GM12878 (cell line): ENCODE results near the gene ZNF777. TPM values are rescaled to one million over a fixed set of nuclear protein-coding genes. Genes with fewer than 3 reads are reported as not detected.

ENCODE experiments used
- ATAC-seq: fragments of 200-7000 bp; cut with Tn5 transposase; 3 replicates; pipeline ENCODE4 v1.9.1; 2020; ENCODE audit warnings: mild to moderate bottlenecking, moderate library complexity
- Bru-seq: library from RNA; stranded (reverse); fragments of 400-500 nt; gene quantifications from one replicate; lab custom pipeline; 2021; lab: Mats Ljungman, UMichigan
- BruChase-seq, 2 experiments: library from RNA; stranded (reverse); fragments of 400-500 nt; gene quantifications; one replicate each; lab custom pipeline; 2021; lab: Mats Ljungman, UMichigan
- BruUV-seq: library from RNA; stranded (reverse); fragments of 400-500 nt; replicated peaks from 2 replicates; lab custom pipeline; 2021; lab: Mats Ljungman, UMichigan
- CTCF ChIA-PET: fragments of 300-600 bp; sonication (Branson Sonifier 250); formaldehyde crosslinking; extraction: SDS; loops from one replicate; lab custom pipeline; 2021; ENCODE audit warnings: inconsistent platforms; lab: Yijun Ruan, JAX
- POLR2A ChIA-PET: fragments of 350-600 bp; formaldehyde crosslinking; extraction: SDS; loops from one replicate; lab custom pipeline; 2021; ENCODE audit warnings: inconsistent platforms; lab: Charles Lee
- RAD21 ChIA-PET: fragments of 300-600 bp; sonication (Branson Sonifier 250); formaldehyde crosslinking; loops from one replicate; lab custom pipeline; 2023; ENCODE audit warnings: antibody characterized with exemption; ENCODE audit not compliant: unreplicated experiment; lab: Charles Lee
- SMC1A ChIA-PET: fragments of 300-600 bp; sonication (Branson Sonifier 250); formaldehyde crosslinking; loops from one replicate; lab custom pipeline; 2023; ENCODE audit not compliant: unreplicated experiment, uncharacterized antibody; lab: Charles Lee
- DNase-seq: peaks from one replicate; pipeline ENCODE4 v3.0.0-alpha.2; 2011; ENCODE audit warnings: low read depth, low spot score
- FAIRE-seq: peaks from 3 replicates; lab custom pipeline; 2011; peaks lifted over from hg19 to GRCh38; lab: Jason Lieb, UNC
- H2AFZ ChIP-seq: 2 replicates; pipeline ENCODE4 v1.6.0; 2011; ENCODE audit warnings: low read depth, low read length, control low read depth; ENCODE audit not compliant: control insufficient read depth
- H3K27ac ChIP-seq: 2 replicates; pipeline ENCODE4 v1.5.1; 2011; ENCODE audit warnings: control low read depth; ENCODE audit not compliant: control insufficient read depth, insufficient read depth
- H3K27me3 ChIP-seq, 2 experiments: replicated peaks in 1 of 2; 2 replicates each; pipeline versions ENCODE4 v1.6.0 to v1.6.1; 2011; ENCODE audit warnings: low read length in 1 of 2; ENCODE audit not compliant: control insufficient read depth in 2 of 2, insufficient read depth in 2 of 2
- H3K36me3 ChIP-seq, 2 experiments: 2 replicates each; pipeline ENCODE4 v1.5.1; 2011; ENCODE audit warnings: low read length in 1 of 2; ENCODE audit not compliant: control insufficient read depth in 2 of 2, insufficient read depth in 2 of 2
- H3K4me1 ChIP-seq: 2 replicates; pipeline ENCODE4 v1.6.1; 2011; ENCODE audit warnings: mild to moderate bottlenecking, low read length, moderate library complexity, mixed read lengths; ENCODE audit not compliant: control insufficient read depth, insufficient read depth
- H3K4me2 ChIP-seq: 2 replicates; pipeline ENCODE4 v1.6.0; 2011; ENCODE audit warnings: control low read depth; ENCODE audit not compliant: control insufficient read depth, insufficient read depth
- H3K4me3 ChIP-seq: fragments of 200-600 bp; sonication (generic); 2 replicates; pipeline ENCODE4 v1.5.1; 2016
- H3K79me2 ChIP-seq: 2 replicates; pipeline ENCODE4 v1.6.0; 2011; ENCODE audit warnings: low read length; ENCODE audit not compliant: control insufficient read depth, insufficient read depth
- H3K9ac ChIP-seq: 2 replicates; pipeline ENCODE4 v1.8.0; 2011; ENCODE audit warnings: low read length, control low read depth, mixed read lengths; ENCODE audit not compliant: control insufficient read depth, insufficient read depth
- H3K9me3 ChIP-seq: replicated peaks from 3 replicates; pipeline ENCODE4 v1.5.1; 2011; ENCODE audit warnings: mild to moderate bottlenecking, low read length; ENCODE audit not compliant: control insufficient read depth, insufficient read depth
- H4K20me1 ChIP-seq: 2 replicates; pipeline ENCODE4 v1.6.0; 2011; ENCODE audit not compliant: control insufficient read depth, insufficient read depth
- CHD2 ChIP-seq: IDR thresholded peaks from 2 replicates; pipeline ENCODE4 v1.6.1; 2011; ENCODE audit warnings: low read depth, low read length, improper control_type of control experiment, borderline replicate concordance
- HCFC1 ChIP-seq: fragments of 150-350 bp; IDR thresholded peaks from 2 replicates; pipeline ENCODE4 v1.6.1; 2014; ENCODE audit warnings: low read length
- IKZF1 ChIP-seq: fragments of 450-650 bp; conservative IDR thresholded peaks from 2 replicates; pipeline ENCODE4 v1.6.1; 2017; ENCODE audit warnings: antibody characterized with exemption, mild to moderate bottlenecking
- MAX ChIP-seq: IDR thresholded peaks from 2 replicates; pipeline ENCODE4 v1.6.1; 2012; ENCODE audit warnings: low read depth, low read length, improper control_type of control experiment
- MYB ChIP-seq: fragments of 150-350 bp; IDR thresholded peaks from 2 replicates; pipeline ENCODE4 v1.6.1; 2014; ENCODE audit warnings: mild to moderate bottlenecking, low read depth, low read length, borderline replicate concordance
- NFYB ChIP-seq: IDR thresholded peaks from 2 replicates; pipeline ENCODE4 v1.6.1; 2011; ENCODE audit warnings: low read depth, mild to moderate bottlenecking, low read length, improper control_type of control experiment, moderate library complexity; ENCODE audit not compliant: insufficient read depth
- NR2C1 ChIP-seq: fragments of 450-650 bp; IDR thresholded peaks from 2 replicates; pipeline ENCODE4 v1.6.1; 2017; ENCODE audit warnings: antibody characterized with exemption, mild to moderate bottlenecking, moderate library complexity
- NR2F1 ChIP-seq: fragments of 450-650 bp; conservative IDR thresholded peaks from 2 replicates; pipeline ENCODE4 v1.6.1; 2017; ENCODE audit warnings: mild to moderate bottlenecking
- PAX5 ChIP-seq: IDR thresholded peaks from 2 replicates; pipeline ENCODE4 v1.6.1; 2011; ENCODE audit warnings: low read depth, low read length, borderline replicate concordance
- SIX5 ChIP-seq: IDR thresholded peaks from 2 replicates; pipeline ENCODE4 v1.6.1; 2011; ENCODE audit warnings: mild to moderate bottlenecking, low read depth, low read length, moderate library complexity; ENCODE audit not compliant: severe bottlenecking
- SMARCA5 ChIP-seq: fragments of 450-650 bp; IDR thresholded peaks from 2 replicates; pipeline ENCODE4 v1.6.1; 2017; ENCODE audit warnings: mild to moderate bottlenecking
- SMC3 ChIP-seq: IDR thresholded peaks from 2 replicates; pipeline ENCODE4 v1.6.1; 2011; ENCODE audit warnings: low read length, improper control_type of control experiment, borderline replicate concordance
- TAF1 ChIP-seq: IDR thresholded peaks from 2 replicates; pipeline ENCODE4 v1.6.1; 2011; ENCODE audit warnings: mild to moderate bottlenecking, low read depth, low read length, borderline replicate concordance
- TBL1XR1 ChIP-seq: IDR thresholded peaks from 2 replicates; pipeline ENCODE4 v1.6.1; 2012; ENCODE audit warnings: low read depth, low read length, improper control_type of control experiment
- YY1 ChIP-seq: IDR thresholded peaks from 2 replicates; pipeline ENCODE4 v1.6.1; 2011; ENCODE audit warnings: low read depth, mild to moderate bottlenecking, low read length
- WGBS: methylation state at CpG from one replicate; pipeline ENCODE4 v1.1.6; 2016; ENCODE audit warnings: low lambda C conversion rate; ENCODE audit not compliant: insufficient replicate concordance, insufficient coverage; ENCODE audit errors: missing lambda C conversion rate; 5-methylcytosine and 5-hydroxymethylcytosine counted together
- in situ Hi-C: fragments of 300-500 bp; cut with MboI; formaldehyde crosslinking; loops from 9 replicates; pipeline ENCODE4 v1.14.3; 2018; ENCODE audit warnings: mixed read lengths
- intact Hi-C: fragments of 100-400 bp; cut with micrococcal nuclease; formaldehyde crosslinking; loops from one replicate; pipeline ENCODE4 v1.14.2; 2022; ENCODE audit not compliant: unreplicated experiment
- long read RNA-seq, 2 experiments: library from polyadenylated mRNA; unstranded; transcript quantifications; one replicate each; pipeline ENCODE4 v2.0.0, GENCODE V29; 2019 to 2020
- polyA minus RNA-seq, 3 experiments: library from RNA; depleted of rRNA, polyadenylated mRNA; stranded (reverse); fragments of >200 nt; gene quantifications; 2 replicates each; pipeline ENCODE4 v1.2.3, GENCODE V29; 2011
- polyA plus RNA-seq, 11 experiments: library from polyadenylated mRNA; depleted of rRNA in 4 of 11; unstranded in 6 of 11; stranded (reverse) in 5 of 11; fragments of >200 nt; fragmentation: Nextera tagmentation in 4 of 11; fragmentation: Illumina TruSeq in 1 of 11; extraction: Ambion mirVana in 4 of 11; extraction: Trizol in 1 of 11; gene quantifications; 1 replicate in 1 of 11; 2 replicates in 10 of 11; pipeline versions ENCODE4 v1.2.1 to v1.2.3, GENCODE V29; 2011 to 2016; ENCODE audit warnings: inconsistent platforms in 2 of 11, missing spikeins in 2 of 11, low read depth in 1 of 11
- total RNA-seq, 4 experiments: library from RNA; depleted of rRNA in 3 of 4; stranded (reverse); fragments of >200 nt in 3 of 4; fragmentation: Illumina TruSeq in 1 of 4; extraction: Trizol in 1 of 4; gene quantifications; 2 replicates each; pipeline versions ENCODE4 v1.2.1 to v1.2.3, GENCODE V29; 2013 to 2021
- TF ChIP-seq, protein P1 (sequence below), 3 experiments: IDR thresholded peaks in 2 of 3; conservative IDR thresholded peaks in 1 of 3; 2 replicates each; pipeline ENCODE4 v1.5.1; 2011; ENCODE audit warnings: low read depth in 3 of 3, low read length in 3 of 3, mild to moderate bottlenecking in 3 of 3, control low read depth in 2 of 3, moderate library complexity in 2 of 3, inconsistent platforms in 1 of 3, mixed read lengths in 1 of 3; ENCODE audit not compliant: control insufficient read depth in 2 of 3, insufficient read depth in 1 of 3; ENCODE audit errors: extremely low read depth in 1 of 3

ZNF777 gene
- 4.1 and 5.4 TPM in 2 replicates for total RNA-seq (2013; cell fraction: nucleolus; rRNA removed)
- 5.3 and 7.3 TPM in 2 replicates for total RNA-seq (2014; rRNA removed)
- total RNA-seq (2014; rRNA removed; fragmentation: Illumina TruSeq; extraction: Trizol) = 3.7 and 4.3 TPM in 2 replicates
- total RNA-seq (2021) = 13.9 and 16.0 TPM in 2 replicates
- 2.7 TPM for polyA plus RNA-seq (2011; ENCODE audit: low read depth)
- polyA plus RNA-seq (2011; rRNA removed) = 1.2 and 3.1 TPM in 2 replicates
- 4.1 and 5.7 TPM in 2 replicates for polyA plus RNA-seq (2011; cell fraction: cytosol; rRNA removed)
- 3.1 and 4.1 TPM in 2 replicates for polyA plus RNA-seq (2011; cell fraction: nucleus; rRNA removed)
- polyA plus RNA-seq (2012) = 7.0 and 7.8 TPM in 2 replicates
- polyA plus RNA-seq (2014; fragmentation: Illumina TruSeq; extraction: Trizol) = 2.9 and 6.2 TPM in 2 replicates
- polyA plus RNA-seq (2014; fragmentation: Nextera tagmentation; extraction: Ambion mirVana) = under 1 TPM; 0.03 to 0.13 TPM
- 10.2 and 10.3 TPM in 2 replicates for polyA plus RNA-seq (2014; rRNA removed)
- polyA plus RNA-seq (2016; fragmentation: Nextera tagmentation; extraction: Ambion mirVana) = 1 to 10 TPM in 1 of 2 experiments, under 1 TPM in 1; 0.24 to 2.4 TPM
- polyA minus RNA-seq (2011; rRNA and poly(A)+ RNA removed) = 2.8 and 7.4 TPM in 2 replicates
- polyA minus RNA-seq (2011; cell fraction: cytosol; rRNA and poly(A)+ RNA removed) = 2.5 and 3.3 TPM in 2 replicates
- polyA minus RNA-seq (2011; cell fraction: nucleus; rRNA and poly(A)+ RNA removed) = 1.5 and 3.7 TPM in 2 replicates
- Bru-seq, nascent RNA = percentile 70 among the genes with signal in this experiment
- percentile 59 among the genes with signal in this experiment for BruChase-seq, experiment 1, labeled RNA remaining after a 6-hour chase
- BruChase-seq, experiment 2, labeled RNA remaining after a 2-hour chase = percentile 61 among the genes with signal in this experiment
- long read RNA-seq, experiment 1 = 0 reads
- long read RNA-seq, experiment 2 = 0 reads

DNA sequence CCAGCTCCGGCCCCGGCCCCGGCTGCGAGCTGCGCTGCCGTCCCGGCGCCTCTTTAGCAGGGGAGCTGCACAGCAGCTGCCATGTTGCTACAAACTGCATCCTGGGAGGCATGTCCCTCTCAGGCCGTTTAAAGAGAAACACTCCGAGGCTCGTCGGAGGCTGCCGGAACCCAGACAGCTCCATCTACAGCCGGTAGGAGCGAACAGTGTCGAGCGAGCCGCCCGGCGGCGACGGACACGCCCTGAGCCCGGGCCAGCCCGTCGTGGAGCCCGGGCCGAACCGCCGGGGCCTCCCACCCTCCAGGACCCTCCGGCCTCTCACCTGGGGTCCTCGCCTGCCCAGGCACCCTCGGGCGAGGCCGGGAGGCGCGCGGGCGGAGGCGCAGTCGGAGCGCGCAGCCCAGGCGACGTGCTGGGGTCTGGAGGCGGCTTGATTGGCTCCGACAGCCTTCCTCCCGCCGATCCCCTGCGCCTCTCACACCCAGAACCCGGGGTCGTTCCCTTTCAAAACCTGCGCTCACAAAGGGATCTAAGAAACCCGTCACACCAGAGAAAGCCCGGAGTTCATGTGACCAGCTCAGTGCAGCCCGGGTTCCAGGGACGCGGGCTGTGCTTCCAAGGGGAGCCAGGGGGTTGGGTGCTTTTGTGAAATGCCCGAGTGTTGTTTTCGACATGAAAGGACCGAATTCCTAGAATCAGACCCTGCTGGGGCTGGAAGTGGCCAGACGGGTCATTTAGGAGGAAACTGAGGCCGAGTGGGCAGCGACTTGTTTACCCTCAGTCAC lies at the start of gene ZNF777:
Gene ZNF777 (minus strand): TSS at position 570 of the 785 bp plus-strand sequence. CDS start 5,040 bp downstream, outside the sequence.
- RAD21 ChIA-PET = interaction anchor here (0.6 to 1.5 kb wide), 4 partner anchors 138 to 199 kb away, joined by 3 to 6 read pairs (median 3); partner anchors contain the start of gene ZNF783
- in situ Hi-C loops = no loop called here
- no peaks in the 10 kb centered on the region; a peak in 1 of 4 replicates for H3K36me3 ChIP-seq
- peak within 1 kb of the TSS; percentile 85 for H3K4me2 ChIP-seq
- intact Hi-C loops = loop anchor here (2.0 kb wide), 1 partner anchor 36 kb away; the partner anchor contains the start of gene ZNF746
- H3K4me1 ChIP-seq = 0 out of 2 replicates have a peak, but pooled peaks cover 6% of the 10 kb centered on the region
- FAIRE-seq (no peak), DNase-seq (peak; percentile 34), ATAC-seq (peak; percentile 99)
- no peaks in the 10 kb centered on the region for H4K20me1 ChIP-seq
- peaks cover 12% of the 10 kb centered on the region for H3K79me2 ChIP-seq
- no TSS peak for BruUV-seq
- H3K9me3 ChIP-seq = no peaks in the 10 kb centered on the region; the same call in 2 of the 3 replicates
- CTCF ChIA-PET = interaction anchor here (0.6 to 2.4 kb wide), 8 partner anchors 15 to 201 kb away, joined by 3 to 8 read pairs (median 5); no protein-coding TSS in a partner anchor
- H3K4me3 ChIP-seq = peak within 1 kb of the TSS; percentile 73
- peak within 1 kb of the TSS; percentile 54 for H3K27ac ChIP-seq
- SMC1A ChIA-PET = interaction anchor here (1.2 to 1.3 kb wide), 2 partner anchors 75 to 256 kb away, joined by 3 read pairs; no protein-coding TSS in a partner anchor
- whole genome bisulfite sequencing = 2% methylated on average over 61 of the region's 64 CpGs
- H3K27me3 ChIP-seq = no peaks in the 10 kb centered on the region
- peak within 1 kb of the TSS; percentile 79 for H3K9ac ChIP-seq
- peak within 1 kb of the TSS; percentile 94 for H2AFZ ChIP-seq
- POLR2A ChIA-PET = no interaction called here
- TF ChIP-seq SIX5 (peak; percentile 38), TAF1 (peak; percentile 86), MYB (peak; percentile 40; the same call in 1 of the 2 replicates), MAX (peak; percentile 12; the same call in 1 of the 2 replicates), CHD2 (peak; percentile 42; the same call in 1 of the 2 replicates), NR2F1 (peak; percentile 40), SMC3 (0 out of 2 replicates have a peak, but pooled peaks have one; percentile 18), NR2C1 (peak; percentile 23; the same call in 1 of the 2 replicates), YY1 (peak; percentile 96), IKZF1 (peak; percentile 93), HCFC1 (peak; percentile 67), SMARCA5 (0 out of 2 replicates have a peak, but pooled peaks have one; percentile 84), NFYB (no peak), PAX5 (no peak), TBL1XR1 (no peak)
- TF ChIP-seq, protein P1, sequence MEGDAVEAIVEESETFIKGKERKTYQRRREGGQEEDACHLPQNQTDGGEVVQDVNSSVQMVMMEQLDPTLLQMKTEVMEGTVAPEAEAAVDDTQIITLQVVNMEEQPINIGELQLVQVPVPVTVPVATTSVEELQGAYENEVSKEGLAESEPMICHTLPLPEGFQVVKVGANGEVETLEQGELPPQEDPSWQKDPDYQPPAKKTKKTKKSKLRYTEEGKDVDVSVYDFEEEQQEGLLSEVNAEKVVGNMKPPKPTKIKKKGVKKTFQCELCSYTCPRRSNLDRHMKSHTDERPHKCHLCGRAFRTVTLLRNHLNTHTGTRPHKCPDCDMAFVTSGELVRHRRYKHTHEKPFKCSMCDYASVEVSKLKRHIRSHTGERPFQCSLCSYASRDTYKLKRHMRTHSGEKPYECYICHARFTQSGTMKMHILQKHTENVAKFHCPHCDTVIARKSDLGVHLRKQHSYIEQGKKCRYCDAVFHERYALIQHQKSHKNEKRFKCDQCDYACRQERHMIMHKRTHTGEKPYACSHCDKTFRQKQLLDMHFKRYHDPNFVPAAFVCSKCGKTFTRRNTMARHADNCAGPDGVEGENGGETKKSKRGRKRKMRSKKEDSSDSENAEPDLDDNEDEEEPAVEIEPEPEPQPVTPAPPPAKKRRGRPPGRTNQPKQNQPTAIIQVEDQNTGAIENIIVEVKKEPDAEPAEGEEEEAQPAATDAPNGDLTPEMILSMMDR (IDR thresholded peaks at IDR 0.05 in 2 of 3, conservative IDR thresholded peaks at IDR 0.05 in 1 of 3; ENCODE audit: control insufficient read depth in 2 of 3, extremely low read depth in 1 of 3, insufficient read depth in 1 of 3, low read depth in 3 of 3, low read length in 3 of 3) = peak; percentile 47 to 66 (median 61); a peak in 5 of 6 replicates
